ENCODE results near the gene NMNAT2. TPM values are rescaled to one million over a fixed set of nuclear protein-coding genes. Genes with fewer than 3 reads are reported as not detected.

Gene NMNAT2
- total RNA-seq, 1 donor from 2014 or later: 0.50 TPM

Other genes with a start within 250 kb of the NMNAT2 start
- gene LAMC2, start 232.1 kb downstream of the NMNAT2 start, total RNA-seq: 8.0 and 13.9 TPM in 2 replicates
- gene SMG7, start 54.1 kb upstream of the NMNAT2 start, total RNA-seq: 53.5 and 59.8 TPM in 2 replicates
- 4.3 and 4.9 TPM in 2 replicates for gene NCF2, start 172.1 kb upstream of the NMNAT2 start, total RNA-seq
- 171 and 180 TPM in 2 replicates for gene ARPC5, start 217.4 kb upstream of the NMNAT2 start, total RNA-seq
- gene APOBEC4, start 234.9 kb upstream of the NMNAT2 start, total RNA-seq: not detected in 2 replicates